ENCODE results near the gene USP34.

The USP34 gene

GRCh38 chr2:61371027-61371426 lies 99.9 kb downstream of the USP34 start:
- DNase-seq (ENCODE audit: low read depth) = no peak

- no peak for DNase-seq (ENCODE audit: low read depth)
Measured at GRCh38 chr2:61368687-61369665, 101.9 kb downstream of the USP34 start.

- no peak for DNase-seq (ENCODE audit: low read depth)
Measured at GRCh38 chr2:61367177-61367576, 103.7 kb downstream of the USP34 start.

GRCh38 chr2:61363580-61363979 lies 107.3 kb downstream of the USP34 start:
- no peak for DNase-seq (ENCODE audit: low read depth)

GRCh38 chr2:61362873-61363272 lies 108.0 kb downstream of the USP34 start:
- DNase-seq (ENCODE audit: low read depth) = no peak

GRCh38 chr2:61361068-61361467 lies 109.8 kb downstream of the USP34 start:
- no peak for DNase-seq (ENCODE audit: low read depth)

GRCh38 chr2:61359058-61359457 lies 111.8 kb downstream of the USP34 start:
- no peak for DNase-seq (ENCODE audit: low read depth)

- no peak for DNase-seq (ENCODE audit: low read depth)
Measured at GRCh38 chr2:61357681-61358080, 113.2 kb downstream of the USP34 start.

GRCh38 chr2:61356958-61357350 lies 113.9 kb downstream of the USP34 start:
- no peak for DNase-seq (ENCODE audit: low read depth)

GRCh38 chr2:61356261-61356957 lies 114.5 kb downstream of the USP34 start:
- no peak for DNase-seq (ENCODE audit: low read depth)

GRCh38 chr2:61354543-61355197 lies 116.2 kb downstream of the USP34 start:
- DNase-seq (ENCODE audit: low read depth) = no peak

GRCh38 chr2:61353909-61354308 lies 117.0 kb downstream of the USP34 start:
- DNase-seq (ENCODE audit: low read depth) = no peak

- DNase-seq (ENCODE audit: low read depth) = no peak
Measured at GRCh38 chr2:61350777-61351176, 120.1 kb downstream of the USP34 start.

- no peak for DNase-seq (ENCODE audit: low read depth)
Measured at GRCh38 chr2:61343141-61343540, 127.7 kb downstream of the USP34 start.

- DNase-seq (ENCODE audit: low read depth) = no peak
Measured at GRCh38 chr2:61340242-61340641, 130.6 kb downstream of the USP34 start.

GRCh38 chr2:61338447-61338846 lies 132.4 kb downstream of the USP34 start:
- no peak for DNase-seq (ENCODE audit: low read depth)

- DNase-seq (ENCODE audit: low read depth) = no peak
Measured at GRCh38 chr2:61335187-61335586, 135.7 kb downstream of the USP34 start.

GRCh38 chr2:61334466-61334865 lies 136.4 kb downstream of the USP34 start:
- no peak for DNase-seq (ENCODE audit: low read depth)

GRCh38 chr2:61328707-61329251 lies 142.1 kb downstream of the USP34 start:
- DNase-seq (ENCODE audit: low read depth) = no peak

- no peak for DNase-seq (ENCODE audit: low read depth)
Measured at GRCh38 chr2:61327173-61327572, 143.7 kb downstream of the USP34 start.

GRCh38 chr2:61326423-61326822 lies 144.5 kb downstream of the USP34 start:
- no peak for DNase-seq (ENCODE audit: low read depth)

GRCh38 chr2:61320181-61320580 lies 150.7 kb downstream of the USP34 start:
- DNase-seq (ENCODE audit: low read depth) = no peak

All from stimulated activated CD8-positive, alpha-beta memory T cell treated with anti-CD3 and anti-CD28 coated beads, Interleukin-12 subunit alpha, Interleukin-12 subunit beta, amount 100 ng/mL, for 4 hours (primary cell).